ENCODE data around the gene HMGXB3. TPM values are rescaled to one million over a fixed set of nuclear protein-coding genes. Genes with fewer than 3 reads are reported as not detected.

Gene HMGXB3
- total RNA-seq, 1 experiment from 2014 or later, result 28.0 TPM

GRCh38 chr5:150068961-150069645 is 68.6 kb downstream of the HMGXB3 start:
- Histone ChIP-seq H3K36me3 (no peaks in the 10 kb centered on the region), H3K9me3 (replicated peaks) (no peaks in the 10 kb centered on the region), H3K4me3 (no peak overlapping the region), H3K27ac (no peak overlapping the region), H3K27me3 (no peaks in the 10 kb centered on the region), H3K4me1 (peaks cover 22% of the 10 kb centered on the region)
- DNase-seq, result no peak

- Histone ChIP-seq H3K4me3 (no peak overlapping the region), H3K27ac (no peak overlapping the region), H3K27me3 (no peaks in the 10 kb centered on the region), H3K9me3 (replicated peaks) (no peaks in the 10 kb centered on the region), H3K36me3 (no peaks in the 10 kb centered on the region), H3K4me1 (peaks cover 15% of the 10 kb centered on the region)
- no peak for DNase-seq
These were observed 69.4 kb downstream of the HMGXB3 start for GRCh38 chr5:150069672-150070627.

- no peak for DNase-seq
- Histone ChIP-seq H3K9me3 (replicated peaks) (no peaks in the 10 kb centered on the region), H3K27me3 (no peaks in the 10 kb centered on the region), H3K4me3 (no peak overlapping the region), H3K27ac (no peak overlapping the region), H3K36me3 (no peaks in the 10 kb centered on the region), H3K4me1 (peaks cover 6% of the 10 kb centered on the region)
These were observed 70.3 kb downstream of the HMGXB3 start for GRCh38 chr5:150070821-150071220.

- H3K36me3 ChIP-seq, result no peaks in the 10 kb centered on the region
- no peaks in the 10 kb centered on the region for H3K9me3 ChIP-seq (replicated peaks)
- H3K4me1 ChIP-seq, result no peaks in the 10 kb centered on the region
- no peak overlapping the region for H3K4me3 ChIP-seq
- no peak overlapping the region for H3K27ac ChIP-seq
- no peaks in the 10 kb centered on the region for H3K27me3 ChIP-seq
- DNase-seq, result no peak
These were observed 72.6 kb downstream of the HMGXB3 start for GRCh38 chr5:150073086-150073625.

- H3K9me3 ChIP-seq (replicated peaks), result no peaks in the 10 kb centered on the region
- no peaks in the 10 kb centered on the region for H3K4me1 ChIP-seq
- H3K4me3 ChIP-seq, result no peak overlapping the region
These were observed 73.1 kb downstream of the HMGXB3 start for GRCh38 chr5:150073677-150074076.

GRCh38 chr5:150075233-150075632 is 74.7 kb downstream of the HMGXB3 start:
- Histone ChIP-seq H3K4me1 (no peaks in the 10 kb centered on the region), H3K27ac (no peak overlapping the region), H3K36me3 (no peaks in the 10 kb centered on the region), H3K9me3 (replicated peaks) (no peaks in the 10 kb centered on the region), H3K27me3 (peaks cover 7% of the 10 kb centered on the region; the same call in 1 of the 2 replicates), H3K4me3 (no peak overlapping the region)
- no peak for DNase-seq

More at GRCh38 chr5:150073677-150074076, 73.1 kb downstream of the HMGXB3 start:
- Histone ChIP-seq H3K27ac (no peak overlapping the region), H3K36me3 (no peaks in the 10 kb centered on the region), H3K27me3 (no peaks in the 10 kb centered on the region)
- DNase-seq, result no peak

GRCh38 chr5:150075806-150076205 is 75.3 kb downstream of the HMGXB3 start:
- no peak for DNase-seq
- no peak overlapping the region for H3K4me3 ChIP-seq
- no peaks in the 10 kb centered on the region for H3K36me3 ChIP-seq
- peaks cover 7% of the 10 kb centered on the region; the same call in 1 of the 2 replicates for H3K27me3 ChIP-seq
- H3K27ac ChIP-seq, result no peak overlapping the region
- H3K9me3 ChIP-seq (replicated peaks), result no peaks in the 10 kb centered on the region
- no peaks in the 10 kb centered on the region for H3K4me1 ChIP-seq

- H3K4me1 ChIP-seq, result no peaks in the 10 kb centered on the region
- H3K4me3 ChIP-seq, result no peak overlapping the region
- H3K9me3 ChIP-seq (replicated peaks), result no peaks in the 10 kb centered on the region
- peaks cover 7% of the 10 kb centered on the region; the same call in 1 of the 2 replicates for H3K27me3 ChIP-seq
- H3K36me3 ChIP-seq, result no peaks in the 10 kb centered on the region
- H3K27ac ChIP-seq, result no peak overlapping the region
- no peak for DNase-seq
These were observed 76.5 kb downstream of the HMGXB3 start for GRCh38 chr5:150077060-150077459.

- no peak for DNase-seq
- Histone ChIP-seq H3K4me3 (no peak overlapping the region), H3K36me3 (no peaks in the 10 kb centered on the region), H3K9me3 (replicated peaks) (no peaks in the 10 kb centered on the region), H3K4me1 (no peaks in the 10 kb centered on the region), H3K27me3 (peaks cover 7% of the 10 kb centered on the region; the same call in 1 of the 2 replicates), H3K27ac (no peak overlapping the region)
These were observed 77.7 kb downstream of the HMGXB3 start for GRCh38 chr5:150077996-150078801.

- Histone ChIP-seq H3K9me3 (replicated peaks) (no peaks in the 10 kb centered on the region), H3K4me1 (no peaks in the 10 kb centered on the region), H3K4me3 (no peak overlapping the region), H3K27ac (no peak overlapping the region), H3K36me3 (no peaks in the 10 kb centered on the region), H3K27me3 (peaks cover 11% of the 10 kb centered on the region; the same call in 1 of the 2 replicates)
- no peak for DNase-seq
These were observed 78.5 kb downstream of the HMGXB3 start for GRCh38 chr5:150078802-150079689.

GRCh38 chr5:150079909-150080461 is 79.4 kb downstream of the HMGXB3 start:
- H3K9me3 ChIP-seq (replicated peaks), result no peaks in the 10 kb centered on the region
- peaks cover 15% of the 10 kb centered on the region; the same call in 1 of the 2 replicates for H3K27me3 ChIP-seq
- no peaks in the 10 kb centered on the region for H3K4me1 ChIP-seq
- H3K36me3 ChIP-seq, result no peaks in the 10 kb centered on the region
- H3K4me3 ChIP-seq, result no peak overlapping the region
- no peak overlapping the region for H3K27ac ChIP-seq
- DNase-seq, result no peak

- Histone ChIP-seq H3K4me3 (no peak overlapping the region), H3K9me3 (replicated peaks) (no peaks in the 10 kb centered on the region), H3K4me1 (no peaks in the 10 kb centered on the region), H3K27ac (no peak overlapping the region), H3K27me3 (peaks cover 15% of the 10 kb centered on the region; the same call in 1 of the 2 replicates), H3K36me3 (no peaks in the 10 kb centered on the region)
- no peak for DNase-seq
These were observed 80.3 kb downstream of the HMGXB3 start for GRCh38 chr5:150080696-150081435.
